GM19240 (cell line): ENCODE results near the gene CELF6.

ENCODE experiments used
- DNase-seq: peaks from one replicate; pipeline ENCODE4 v3.0.0; 2011; ENCODE audit warnings: low spot score; ENCODE audit not compliant: insufficient read length

Gene CELF6

GRCh38 chr15:72272213-72272996, 47.6 kb downstream of the CELF6 start, which contains the start of gene PARP6:
Gene PARP6, minus strand, starts transcription at chr15:72272554. Its CDS starts 5,077 bp downstream, at chr15:72267477.
- peak; percentile 97 for DNase-seq

- no peak for DNase-seq
Observed at GRCh38 chr15:72271895-72272212, 48.1 kb downstream of the CELF6 start.

GRCh38 chr15:72271221-72271620, 48.7 kb downstream of the CELF6 start:
- no peak for DNase-seq

- no peak for DNase-seq
Observed at GRCh38 chr15:72269739-72270138, 50.2 kb downstream of the CELF6 start.

GRCh38 chr15:72265031-72265430, 54.9 kb downstream of the CELF6 start:
- no peak for DNase-seq

- DNase-seq: no peak
Observed at GRCh38 chr15:72252663-72253299, 67.2 kb downstream of the CELF6 start.

- no peak for DNase-seq
Observed at GRCh38 chr15:72249142-72249810, 70.7 kb downstream of the CELF6 start.

- no peak for DNase-seq
Observed at GRCh38 chr15:72248514-72248913, 71.4 kb downstream of the CELF6 start.

- no peak for DNase-seq
Observed at GRCh38 chr15:72242775-72243370, 77.1 kb downstream of the CELF6 start.

GRCh38 chr15:72239652-72240051, 80.3 kb downstream of the CELF6 start:
- no peak for DNase-seq

GRCh38 chr15:72238586-72238985, 81.4 kb downstream of the CELF6 start:
- no peak for DNase-seq

- no peak for DNase-seq
Observed at GRCh38 chr15:72237853-72238224, 82.1 kb downstream of the CELF6 start.

- peak; percentile 41 for DNase-seq
Observed at GRCh38 chr15:72237029-72237852, 82.7 kb downstream of the CELF6 start.

- DNase-seq: no peak
Observed at GRCh38 chr15:72236381-72237003, 83.5 kb downstream of the CELF6 start.

- no peak for DNase-seq
Observed at GRCh38 chr15:72235298-72235697, 84.7 kb downstream of the CELF6 start.
